BLaER1 (cell line): ENCODE data around the gene CNDP1.
A peak's percentile ranks its signal among the peaks of the same experiment; 100 is the strongest.

ENCODE experiments used
- H3K27ac ChIP-seq: shearing (Covaris generic); formaldehyde crosslinking; 2 replicates; pipeline ENCODE4 v1.8.1; 2022
- H3K27me3 ChIP-seq: shearing (Covaris generic); formaldehyde crosslinking; 2 replicates; pipeline ENCODE4 v1.8.1; 2022
- H3K36me3 ChIP-seq: shearing (Covaris generic); formaldehyde crosslinking; 2 replicates; pipeline ENCODE4 v1.8.1; 2022
- H3K4me1 ChIP-seq: shearing (Covaris generic); formaldehyde crosslinking; 2 replicates; pipeline ENCODE4 v1.8.1; 2022
- H3K4me2 ChIP-seq: shearing (Covaris generic); formaldehyde crosslinking; 2 replicates; pipeline ENCODE4 v1.8.1; 2022
- H3K4me3 ChIP-seq: shearing (Covaris generic); formaldehyde crosslinking; 2 replicates; pipeline ENCODE4 v1.8.1; 2022
- H3K9ac ChIP-seq: shearing (Covaris generic); formaldehyde crosslinking; 2 replicates; pipeline ENCODE4 v1.8.1; 2022
- H3K9me3 ChIP-seq: shearing (Covaris generic); formaldehyde crosslinking; 2 replicates; pipeline ENCODE4 v1.8.1; 2022
- H4K20me1 ChIP-seq: shearing (Covaris generic); formaldehyde crosslinking; 2 replicates; pipeline ENCODE4 v1.8.1; 2022
- Cebpa-rat ChIP-seq: shearing (Covaris generic); IDR thresholded peaks from 2 replicates; pipeline ENCODE4 v1.8.1; 2022

Gene CNDP1

DNA sequence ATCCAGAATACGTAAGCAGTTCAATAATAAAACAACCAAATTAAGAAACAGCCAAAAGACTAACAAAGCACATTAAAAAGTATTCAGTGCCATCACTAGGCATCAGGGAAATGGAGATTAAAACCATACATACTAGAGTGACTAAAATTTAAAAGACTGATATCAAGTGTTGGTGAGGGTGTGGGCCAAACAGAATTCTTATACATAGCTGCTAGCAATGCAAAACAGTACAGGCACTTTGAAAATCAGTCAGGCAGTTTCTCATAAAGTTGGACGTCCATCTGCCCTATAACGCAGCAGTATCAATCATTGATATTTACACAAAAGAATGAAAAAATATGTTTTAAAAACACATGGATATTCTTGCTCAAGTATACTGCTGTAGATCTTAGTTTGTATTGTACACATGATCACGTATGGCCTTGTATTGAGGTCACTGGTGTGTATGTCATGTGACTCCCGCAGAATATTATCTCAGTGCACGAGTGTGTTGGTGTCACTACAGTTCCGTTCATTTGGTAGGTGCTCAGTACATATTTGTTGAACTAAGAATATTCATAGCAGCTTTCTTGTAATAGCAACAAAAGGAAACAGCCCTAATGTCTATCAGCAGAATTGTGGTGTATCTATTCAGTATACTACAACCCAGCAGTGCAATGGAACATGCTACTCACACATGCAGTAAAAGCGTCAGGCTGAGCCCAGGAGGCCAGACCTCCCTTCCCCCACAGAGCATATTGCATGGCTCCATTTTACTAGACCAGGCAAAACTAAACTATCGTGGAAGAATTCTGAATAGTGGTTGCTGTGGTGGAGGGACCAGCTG is 92.0 kb downstream of the CNDP1 start:
- Histone ChIP-seq H3K4me2 (no peak overlapping the region), H4K20me1 (peaks cover 23% of the 10 kb centered on the region)
- no peak for TF ChIP-seq Cebpa-rat

DNA sequence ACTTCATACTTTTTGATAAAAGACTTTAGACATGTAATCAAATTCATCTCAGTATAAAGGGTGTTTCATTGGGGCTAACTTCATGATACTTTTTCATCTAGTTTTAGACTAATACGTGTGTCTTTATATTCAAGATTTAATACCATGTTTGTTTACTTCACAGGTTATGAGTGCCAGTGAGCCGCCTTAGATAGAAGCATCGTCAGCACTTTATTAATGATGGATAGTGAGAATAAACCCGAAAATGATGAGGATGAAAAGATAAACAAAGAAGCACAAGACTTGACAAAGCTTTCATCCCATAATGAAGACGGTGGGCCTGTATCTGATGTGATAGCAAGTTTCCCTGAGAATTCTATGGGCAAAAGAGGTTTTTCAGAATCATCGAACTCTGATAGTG is 96.5 kb downstream of the CNDP1 start:
- H3K4me2 ChIP-seq, result peak overlapping the region; percentile 77
- H3K27me3 ChIP-seq, result no peaks in the 10 kb centered on the region
- H3K9ac ChIP-seq, result peak overlapping the region; percentile 45; the same call in 1 of the 2 replicates
- TF ChIP-seq Cebpa-rat, result no peak
- H3K9me3 ChIP-seq, result peaks cover 7% of the 10 kb centered on the region; the same call in 1 of the 2 replicates
- peaks cover 44% of the 10 kb centered on the region for H3K36me3 ChIP-seq
- peak overlapping the region; percentile 33 for H3K27ac ChIP-seq
- peaks cover 28% of the 10 kb centered on the region for H3K4me1 ChIP-seq
- H4K20me1 ChIP-seq, result peaks cover 10% of the 10 kb centered on the region; the same call in 1 of the 2 replicates
- no peak overlapping the region for H3K4me3 ChIP-seq

More for the DNA sequence above, 92.0 kb downstream of the CNDP1 start:
- no peaks in the 10 kb centered on the region for H3K27me3 ChIP-seq
- H3K27ac ChIP-seq, result no peak overlapping the region
- H3K4me1 ChIP-seq, result peaks cover 23% of the 10 kb centered on the region
- H3K9me3 ChIP-seq, result peaks cover 7% of the 10 kb centered on the region; the same call in 1 of the 2 replicates
- 0 out of 2 replicates have a peak, but pooled peaks cover 5% of the 10 kb centered on the region for H3K36me3 ChIP-seq
- H3K9ac ChIP-seq, result no peak overlapping the region
- H3K4me3 ChIP-seq, result no peak overlapping the region

DNA sequence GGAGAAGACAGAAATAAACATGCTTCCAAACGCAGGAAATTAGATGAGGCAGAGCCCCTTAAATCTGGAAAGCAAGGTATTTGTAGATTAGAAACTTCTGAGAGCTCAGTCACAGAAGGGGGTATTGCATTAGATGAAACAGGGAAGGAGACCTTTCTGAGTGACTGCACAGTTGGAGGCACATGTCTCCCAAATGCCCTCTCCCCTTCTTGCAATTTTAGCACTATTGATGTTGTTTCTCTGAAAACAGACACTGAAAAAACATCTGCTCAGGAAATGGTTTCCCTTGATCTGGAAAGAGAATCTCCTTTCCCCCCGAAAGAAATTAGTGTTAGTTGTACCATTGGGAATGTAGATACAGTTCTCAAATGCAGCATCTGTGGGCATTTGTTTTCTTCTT is 96.9 kb downstream of the CNDP1 start:
- peak overlapping the region; percentile 33 for H3K27ac ChIP-seq
- peaks cover 7% of the 10 kb centered on the region; the same call in 1 of the 2 replicates for H3K9me3 ChIP-seq
- H3K4me2 ChIP-seq, result peak overlapping the region; percentile 77
- H3K27me3 ChIP-seq, result no peaks in the 10 kb centered on the region
- peak overlapping the region; percentile 45; the same call in 1 of the 2 replicates for H3K9ac ChIP-seq
- peaks cover 7% of the 10 kb centered on the region; the same call in 1 of the 2 replicates for H4K20me1 ChIP-seq
- peaks cover 28% of the 10 kb centered on the region for H3K4me1 ChIP-seq
- peaks cover 44% of the 10 kb centered on the region for H3K36me3 ChIP-seq
- H3K4me3 ChIP-seq, result peak overlapping the region; percentile 16; the same call in 1 of the 2 replicates
- TF ChIP-seq Cebpa-rat, result no peak

DNA sequence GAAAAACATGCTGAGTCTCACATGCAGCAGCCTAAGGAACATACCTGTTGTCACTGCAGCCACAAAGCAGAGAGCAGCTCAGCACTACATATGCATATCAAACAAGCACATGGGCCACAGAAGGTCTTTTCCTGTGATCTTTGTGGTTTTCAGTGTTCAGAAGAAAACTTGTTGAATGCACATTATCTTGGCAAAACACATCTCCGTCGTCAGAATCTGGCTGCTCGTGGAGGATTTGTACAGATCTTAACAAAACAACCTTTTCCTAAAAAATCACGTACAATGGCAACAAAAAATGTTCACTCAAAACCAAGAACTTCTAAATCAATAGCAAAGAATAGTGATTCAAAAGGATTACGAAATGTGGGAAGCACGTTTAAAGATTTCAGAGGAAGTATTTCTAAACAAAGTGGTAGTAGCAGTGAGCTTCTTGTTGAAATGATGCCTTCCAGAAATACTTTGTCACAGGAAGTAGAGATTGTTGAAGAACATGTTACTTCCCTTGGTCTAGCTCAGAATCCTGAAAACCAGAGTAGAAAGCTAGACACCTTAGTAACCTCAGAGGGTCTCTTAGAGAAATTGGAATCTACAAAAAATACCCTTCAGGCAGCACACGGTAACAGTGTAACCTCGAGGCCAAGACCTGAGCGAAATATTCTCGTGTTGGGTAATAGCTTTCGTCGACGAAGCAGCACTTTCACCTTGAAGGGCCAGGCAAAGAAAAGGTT is 97.5 kb downstream of the CNDP1 start:
- Histone ChIP-seq H3K4me1 (peaks cover 28% of the 10 kb centered on the region), H4K20me1 (0 out of 2 replicates have a peak, but pooled peaks cover under 1% of the 10 kb centered on the region), H3K27ac (peak overlapping the region; percentile 33), H3K4me2 (peak overlapping the region; percentile 77), H3K27me3 (no peaks in the 10 kb centered on the region), H3K36me3 (peaks cover 44% of the 10 kb centered on the region), H3K9me3 (peaks cover 7% of the 10 kb centered on the region; the same call in 1 of the 2 replicates), H3K9ac (peak overlapping the region; percentile 45; the same call in 1 of the 2 replicates), H3K4me3 (peak overlapping the region; percentile 16; the same call in 1 of the 2 replicates)
- TF ChIP-seq Cebpa-rat, result no peak

DNA sequence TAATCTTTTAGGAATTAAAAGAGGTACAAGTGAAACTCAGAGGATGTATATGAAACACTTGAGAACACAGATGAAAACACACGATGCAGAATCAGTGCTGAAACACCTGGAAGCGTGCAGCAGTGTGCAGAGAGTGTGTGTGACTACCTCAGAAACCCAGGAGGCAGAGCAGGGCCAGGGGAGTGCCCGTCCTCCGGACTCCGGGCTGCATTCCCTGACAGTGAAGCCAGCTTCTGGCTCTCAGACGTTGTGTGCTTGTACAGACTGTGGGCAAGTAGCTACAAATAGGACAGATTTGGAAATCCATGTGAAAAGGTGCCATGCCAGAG is 98.0 kb downstream of the CNDP1 start:
- peaks cover 28% of the 10 kb centered on the region for H3K4me1 ChIP-seq
- peak overlapping the region; percentile 33 for H3K27ac ChIP-seq
- no peaks in the 10 kb centered on the region for H3K27me3 ChIP-seq
- peaks cover 44% of the 10 kb centered on the region for H3K36me3 ChIP-seq
- peaks cover 7% of the 10 kb centered on the region; the same call in 1 of the 2 replicates for H3K9me3 ChIP-seq
- H4K20me1 ChIP-seq, result no peaks in the 10 kb centered on the region
- no peak overlapping the region for H3K4me3 ChIP-seq
- peak overlapping the region; percentile 77 for H3K4me2 ChIP-seq
- TF ChIP-seq Cebpa-rat, result no peak
- H3K9ac ChIP-seq, result no peak overlapping the region

DNA sequence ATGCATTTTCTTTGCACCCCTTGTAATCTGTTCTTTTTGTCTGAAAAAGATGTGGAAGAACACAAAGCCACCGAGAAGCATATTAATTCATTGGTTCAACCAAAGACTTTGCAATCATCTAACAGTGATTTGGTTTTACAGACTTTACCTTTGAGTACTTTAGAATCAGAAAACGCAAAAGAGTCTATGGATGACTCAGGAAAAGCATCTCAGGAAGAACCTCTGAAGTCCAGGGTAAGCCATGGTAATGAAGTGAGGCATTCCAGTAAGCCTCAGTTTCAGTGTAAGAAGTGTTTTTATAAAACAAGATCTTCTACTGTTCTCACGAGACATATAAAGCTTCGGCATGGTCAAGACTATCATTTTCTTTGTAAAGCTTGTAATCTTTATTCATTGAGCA is 98.6 kb downstream of the CNDP1 start:
- Histone ChIP-seq H3K27ac (no peak overlapping the region), H3K9ac (no peak overlapping the region)

DNA sequence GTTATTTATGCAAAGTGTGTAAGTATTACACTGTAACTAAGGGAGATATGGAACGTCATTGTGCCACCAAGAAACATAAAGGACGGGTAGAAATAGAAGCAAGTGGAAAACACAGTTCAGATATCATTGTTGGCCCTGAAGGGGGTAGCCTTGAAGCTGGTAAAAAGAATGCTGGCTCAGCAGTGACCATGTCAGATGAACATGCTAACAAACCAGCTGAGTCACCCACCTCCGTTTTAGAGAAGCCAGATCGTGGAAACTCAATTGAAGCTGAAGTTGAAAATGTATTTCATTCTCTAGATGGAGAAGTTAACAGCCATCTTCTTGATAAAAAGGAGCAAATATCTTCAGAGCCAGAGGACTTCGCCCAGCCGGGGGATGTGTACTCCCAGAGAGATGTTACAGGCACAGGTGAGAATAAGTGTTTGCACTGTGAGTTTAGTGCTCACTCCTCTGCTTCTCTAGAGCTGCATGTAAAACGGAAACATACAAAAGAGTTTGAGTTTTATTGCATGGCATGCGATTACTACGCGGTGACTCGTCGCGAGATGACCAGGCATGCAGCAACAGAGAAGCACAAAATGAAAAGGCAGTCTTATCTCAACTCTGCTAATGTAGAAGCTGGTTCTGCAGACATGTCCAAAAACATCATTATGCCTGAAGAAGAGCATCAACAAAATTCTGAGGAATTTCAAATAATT is 99.5 kb downstream of the CNDP1 start:
- Histone ChIP-seq H3K4me3 (no peak overlapping the region), H3K4me2 (no peak overlapping the region), H3K27me3 (no peaks in the 10 kb centered on the region), H3K4me1 (peaks cover 28% of the 10 kb centered on the region), H3K9me3 (peaks cover 2% of the 10 kb centered on the region; the same call in 1 of the 2 replicates), H4K20me1 (no peaks in the 10 kb centered on the region), H3K9ac (no peak overlapping the region), H3K27ac (no peak overlapping the region), H3K36me3 (peaks cover 41% of the 10 kb centered on the region)
- no peak for TF ChIP-seq Cebpa-rat

More for the DNA sequence above, 98.6 kb downstream of the CNDP1 start:
- H3K27me3 ChIP-seq, result no peaks in the 10 kb centered on the region
- no peaks in the 10 kb centered on the region for H4K20me1 ChIP-seq
- H3K9me3 ChIP-seq, result peaks cover 7% of the 10 kb centered on the region; the same call in 1 of the 2 replicates
- no peak overlapping the region for H3K4me2 ChIP-seq
- H3K4me3 ChIP-seq, result no peak overlapping the region
- peaks cover 44% of the 10 kb centered on the region for H3K36me3 ChIP-seq
- TF ChIP-seq Cebpa-rat, result no peak
- H3K4me1 ChIP-seq, result peaks cover 28% of the 10 kb centered on the region

DNA sequence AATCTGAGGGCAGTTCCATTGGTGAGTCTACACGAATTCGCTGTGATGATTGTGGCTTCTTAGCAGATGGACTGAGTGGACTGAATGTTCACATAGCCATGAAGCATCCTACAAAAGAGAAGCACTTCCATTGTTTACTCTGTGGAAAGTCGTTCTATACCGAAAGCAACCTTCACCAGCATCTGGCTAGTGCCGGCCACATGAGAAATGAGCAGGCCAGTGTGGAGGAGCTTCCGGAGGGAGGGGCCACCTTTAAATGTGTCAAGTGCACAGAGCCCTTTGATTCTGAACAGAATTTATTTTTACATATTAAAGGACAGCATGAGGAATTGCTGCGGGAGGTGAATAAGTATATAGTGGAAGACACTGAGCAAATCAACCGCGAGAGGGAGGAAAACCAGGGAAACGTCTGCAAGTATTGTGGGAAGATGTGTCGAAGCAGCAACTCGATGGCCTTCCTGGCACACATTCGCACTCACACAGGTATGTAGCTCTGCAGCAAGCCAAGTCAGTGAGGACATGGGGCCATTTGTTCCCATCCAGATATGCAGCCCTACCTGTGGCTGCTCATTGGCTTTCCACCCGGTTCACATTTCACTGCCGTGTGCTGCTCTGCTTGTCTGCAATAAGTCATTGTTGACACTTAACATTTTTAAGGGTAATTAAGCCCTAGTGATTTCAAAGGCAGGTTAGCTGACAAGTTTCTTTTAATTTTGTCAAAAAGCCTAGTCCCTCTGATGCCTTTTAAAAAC is 101.1 kb downstream of the CNDP1 start:
- no peak overlapping the region for H3K27ac ChIP-seq
- H3K9me3 ChIP-seq, result no peaks in the 10 kb centered on the region
- H3K9ac ChIP-seq, result no peak overlapping the region
- peaks cover 39% of the 10 kb centered on the region for H3K36me3 ChIP-seq
- H3K4me1 ChIP-seq, result peaks cover 21% of the 10 kb centered on the region
- H4K20me1 ChIP-seq, result no peaks in the 10 kb centered on the region
- no peaks in the 10 kb centered on the region for H3K27me3 ChIP-seq
- no peak overlapping the region for H3K4me2 ChIP-seq
- no peak for TF ChIP-seq Cebpa-rat
- no peak overlapping the region for H3K4me3 ChIP-seq
